Testis (tissue), 2 donors: Measurements from ENCODE around the gene ZWILCH.
"Not testable (repeated sequence)": the region's sequence is repeated elsewhere in the genome, so short reads cannot be mapped to it uniquely, and the experiment has no call there.

ENCODE experiments used
- POLR2A ChIP-seq: fragments of 450-650 bp; IDR thresholded peaks from one replicate; pipeline ENCODE4 v1.6.1; 2017; ENCODE audit warnings: antibody characterized with exemption, mild to moderate bottlenecking, moderate library complexity
- TF ChIP-seq, protein P1 (sequence below), 3 experiments: fragments of 450-650 bp in 2 of 3; fragments of 200-600 bp in 1 of 3; sonication (generic) in 1 of 3; IDR thresholded peaks; one replicate each; pipeline ENCODE4 v1.5.1; 2016 to 2019; ENCODE audit warnings: antibody characterized with exemption in 3 of 3, mild to moderate bottlenecking in 2 of 3, moderate library complexity in 1 of 3

DNA sequence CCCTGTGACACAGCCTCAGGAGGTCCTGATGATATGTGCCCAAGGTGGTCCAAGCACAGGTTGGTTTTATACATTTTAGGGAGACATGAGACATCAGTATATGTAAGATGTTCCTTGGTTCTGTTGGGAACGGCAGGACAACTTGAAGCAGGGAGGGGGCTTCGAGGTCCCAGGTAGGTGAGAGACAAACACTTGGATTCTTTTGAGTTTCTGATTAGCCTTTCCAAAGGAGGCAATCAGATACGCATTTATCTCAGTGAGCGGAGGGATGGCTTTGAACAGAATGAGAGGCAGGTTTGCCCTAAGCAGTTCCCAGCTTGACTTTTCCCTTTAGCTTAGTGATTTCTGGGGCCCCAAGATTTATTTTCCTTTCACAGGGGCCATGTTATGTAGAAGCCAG is 34.3 kb upstream of the ZWILCH start:
- TF ChIP-seq, protein P1, sequence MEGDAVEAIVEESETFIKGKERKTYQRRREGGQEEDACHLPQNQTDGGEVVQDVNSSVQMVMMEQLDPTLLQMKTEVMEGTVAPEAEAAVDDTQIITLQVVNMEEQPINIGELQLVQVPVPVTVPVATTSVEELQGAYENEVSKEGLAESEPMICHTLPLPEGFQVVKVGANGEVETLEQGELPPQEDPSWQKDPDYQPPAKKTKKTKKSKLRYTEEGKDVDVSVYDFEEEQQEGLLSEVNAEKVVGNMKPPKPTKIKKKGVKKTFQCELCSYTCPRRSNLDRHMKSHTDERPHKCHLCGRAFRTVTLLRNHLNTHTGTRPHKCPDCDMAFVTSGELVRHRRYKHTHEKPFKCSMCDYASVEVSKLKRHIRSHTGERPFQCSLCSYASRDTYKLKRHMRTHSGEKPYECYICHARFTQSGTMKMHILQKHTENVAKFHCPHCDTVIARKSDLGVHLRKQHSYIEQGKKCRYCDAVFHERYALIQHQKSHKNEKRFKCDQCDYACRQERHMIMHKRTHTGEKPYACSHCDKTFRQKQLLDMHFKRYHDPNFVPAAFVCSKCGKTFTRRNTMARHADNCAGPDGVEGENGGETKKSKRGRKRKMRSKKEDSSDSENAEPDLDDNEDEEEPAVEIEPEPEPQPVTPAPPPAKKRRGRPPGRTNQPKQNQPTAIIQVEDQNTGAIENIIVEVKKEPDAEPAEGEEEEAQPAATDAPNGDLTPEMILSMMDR (IDR thresholded peaks at IDR 0.05), result not testable (repeated sequence)
- TF ChIP-seq POLR2A, result not testable (repeated sequence)
